HG03558 (cell line): ENCODE data around the gene CDC42EP2.

Experiments
- ATAC-seq: cut with Tn5 transposase; IDR thresholded peaks from one replicate; pipeline ENCODE4 v1.9.1; 2021; ENCODE audit warnings: moderate number of reproducible peaks; ENCODE audit not compliant: unreplicated experiment; ENCODE audit errors: extremely low read depth

Gene CDC42EP2

DNA sequence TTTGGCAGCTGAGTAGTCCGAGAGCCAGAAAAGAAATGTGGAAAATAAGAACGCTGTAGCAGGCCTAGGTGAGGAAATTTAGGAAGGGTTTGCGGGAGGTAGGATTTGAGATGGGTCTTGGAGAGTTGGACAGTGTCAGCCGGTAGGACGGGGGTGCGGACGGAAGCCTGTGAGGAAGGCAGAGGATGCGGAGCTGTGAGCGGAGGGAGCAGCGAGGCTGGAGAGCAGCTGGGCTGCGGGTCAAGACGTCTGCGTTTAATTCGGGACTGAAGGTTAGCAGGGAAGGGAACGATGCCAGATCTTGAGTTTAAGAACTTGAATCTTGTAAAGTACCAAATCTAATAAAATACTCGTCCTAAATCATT is 39.2 kb downstream of the CDC42EP2 start:
- ATAC-seq, result no peak

DNA sequence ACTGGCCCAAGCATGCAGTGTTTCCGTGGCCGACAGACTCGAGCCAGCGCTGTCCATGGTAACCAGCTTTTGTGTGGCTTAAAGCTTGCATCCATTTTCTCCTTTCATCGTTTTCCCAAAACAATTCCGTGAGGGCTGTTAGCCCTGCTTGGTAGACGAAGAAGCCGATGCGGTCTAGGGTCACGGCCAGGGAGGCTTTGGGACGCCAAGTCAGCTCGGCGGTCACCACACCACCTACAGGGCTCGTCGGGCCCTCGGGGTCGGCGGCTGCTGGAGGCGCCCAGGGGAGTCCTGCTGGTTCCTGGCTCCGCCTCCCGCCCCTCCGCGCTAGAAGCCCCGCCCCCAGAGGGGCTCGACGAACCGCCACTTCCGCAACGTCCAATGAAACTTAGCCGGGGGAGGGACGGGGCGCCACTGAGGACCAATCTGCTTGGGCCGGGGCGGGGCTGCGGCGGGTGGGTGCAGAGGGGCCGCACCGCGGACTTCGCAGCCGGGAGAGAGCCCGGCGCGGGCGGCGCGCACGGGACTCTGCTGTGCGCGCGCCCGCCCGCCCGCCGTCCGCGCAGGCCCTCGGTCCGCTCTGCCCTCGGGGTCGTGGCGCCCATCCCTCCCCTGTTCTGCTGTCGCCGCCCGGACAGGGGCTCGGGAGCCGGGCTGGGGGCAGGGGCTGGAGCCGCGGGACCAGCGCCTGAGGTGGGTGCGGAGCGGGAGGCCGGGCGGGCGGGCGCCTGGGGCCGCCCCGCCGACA is 39.8 kb downstream of the CDC42EP2 start, which contains the start of gene TIGD3:
Gene TIGD3, plus strand, starts transcription at position 487 of the 748 bp plus-strand sequence. CDS start 1,058 bp downstream, outside the sequence.
- ATAC-seq, result no peak

DNA sequence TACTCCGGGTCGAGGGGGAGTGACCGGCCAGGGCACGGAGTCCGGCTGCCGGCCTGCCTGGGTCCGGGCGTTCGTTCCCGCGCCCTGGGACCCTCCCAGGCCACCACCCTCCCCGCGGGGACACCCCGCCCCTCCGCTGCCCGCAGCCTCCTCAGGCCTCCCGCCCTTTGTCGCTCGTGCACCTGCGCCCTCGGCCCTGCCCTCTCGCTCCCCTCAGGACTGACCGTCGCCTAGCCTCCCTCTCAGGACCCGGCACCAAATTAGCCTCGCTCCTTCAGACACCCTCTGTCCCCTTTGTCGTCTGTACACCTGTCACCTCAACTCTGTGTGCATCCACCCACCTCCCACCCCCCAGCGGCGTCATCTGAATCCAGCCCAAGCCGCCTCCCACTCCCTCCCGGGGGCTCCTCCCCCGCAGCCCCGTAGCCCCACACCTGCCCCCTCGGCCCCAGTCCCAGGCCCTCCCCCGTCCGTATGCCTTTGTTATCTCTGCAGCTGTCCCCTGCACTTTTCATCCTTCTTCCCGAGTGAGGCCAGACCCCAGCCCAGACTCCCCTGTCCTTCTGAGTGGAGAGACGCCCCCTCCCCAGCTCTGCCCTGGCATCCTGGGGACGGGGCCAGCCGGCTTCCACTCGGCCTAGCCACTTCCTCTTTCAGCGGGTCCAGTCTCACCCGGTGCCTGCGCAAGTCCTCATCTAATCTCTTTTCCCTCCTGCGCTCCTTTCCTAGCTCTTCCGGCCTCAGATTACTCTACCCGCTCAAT is 40.5 kb downstream of the CDC42EP2 start:
- ATAC-seq, result no peak

DNA sequence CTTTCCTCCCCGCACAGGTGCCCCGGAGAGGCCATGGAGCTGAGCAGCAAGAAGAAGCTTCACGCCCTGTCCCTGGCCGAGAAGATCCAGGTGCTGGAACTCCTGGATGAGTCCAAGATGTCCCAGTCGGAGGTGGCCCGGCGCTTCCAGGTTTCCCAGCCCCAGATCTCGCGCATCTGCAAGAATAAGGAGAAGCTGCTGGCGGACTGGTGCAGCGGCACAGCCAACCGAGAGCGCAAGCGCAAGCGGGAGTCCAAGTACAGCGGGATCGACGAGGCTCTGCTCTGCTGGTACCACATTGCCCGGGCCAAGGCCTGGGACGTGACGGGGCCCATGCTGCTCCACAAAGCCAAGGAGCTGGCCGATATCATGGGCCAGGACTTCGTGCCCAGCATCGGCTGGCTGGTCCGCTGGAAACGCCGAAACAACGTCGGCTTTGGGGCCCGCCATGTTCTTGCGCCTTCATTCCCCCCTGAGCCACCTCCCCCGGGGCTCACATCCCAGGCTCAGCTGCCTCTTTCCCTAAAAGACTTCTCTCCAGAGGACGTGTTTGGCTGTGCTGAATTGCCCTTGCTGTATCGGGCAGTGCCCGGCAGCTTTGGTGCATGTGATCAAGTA is 41.2 kb downstream of the CDC42EP2 start:
- no peak for ATAC-seq

DNA sequence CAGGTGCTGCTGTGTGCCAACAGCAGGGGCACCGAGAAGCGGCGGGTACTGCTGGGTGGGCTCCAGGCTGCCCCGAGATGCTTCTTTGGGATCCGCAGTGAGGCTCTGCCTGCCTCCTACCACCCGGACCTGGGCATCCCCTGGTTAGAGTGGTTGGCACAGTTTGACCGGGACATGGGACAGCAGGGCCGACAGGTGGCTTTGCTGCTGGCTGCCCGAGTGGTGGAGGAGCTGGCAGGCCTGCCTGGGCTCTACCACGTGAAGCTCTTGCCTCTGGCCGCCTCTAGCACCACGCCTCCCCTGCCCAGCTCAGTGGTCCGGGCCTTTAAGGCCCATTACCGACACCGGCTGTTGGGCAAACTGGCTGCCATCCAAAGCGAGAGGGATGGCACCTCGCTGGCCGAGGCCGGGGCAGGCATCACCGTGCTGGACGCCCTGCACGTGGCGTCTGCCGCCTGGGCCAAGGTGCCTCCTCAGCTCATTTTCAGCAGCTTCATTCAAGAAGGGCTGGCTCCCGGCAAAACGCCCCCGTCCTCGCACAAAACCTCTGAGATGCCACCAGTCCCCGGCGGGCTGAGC is 41.8 kb downstream of the CDC42EP2 start:
- ATAC-seq, result no peak

DNA sequence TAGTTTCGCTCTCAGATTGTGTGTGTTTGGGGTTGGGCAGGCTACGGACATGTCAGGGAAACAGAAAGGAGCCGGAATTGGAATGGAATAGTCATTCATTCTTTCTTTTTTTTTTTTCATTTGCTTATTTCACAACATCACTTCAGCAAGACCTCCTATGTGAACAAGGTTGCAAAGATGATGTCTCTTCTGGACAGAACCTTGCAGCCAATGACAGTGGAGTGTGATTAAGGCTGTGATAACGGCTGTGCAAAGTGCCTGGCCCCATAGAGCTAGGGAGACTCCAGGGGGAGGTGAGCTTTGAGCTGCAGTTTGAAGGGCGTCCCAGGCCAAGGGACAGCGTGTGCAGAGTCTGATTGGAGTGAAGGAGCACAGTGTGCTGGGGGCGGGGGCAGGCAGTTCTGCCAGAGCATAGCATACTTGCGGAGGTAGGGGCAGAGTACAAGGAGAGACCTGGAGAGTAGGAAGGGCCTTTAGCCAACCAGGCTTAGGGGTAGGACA is 43.2 kb downstream of the CDC42EP2 start:
- ATAC-seq, result no peak

DNA sequence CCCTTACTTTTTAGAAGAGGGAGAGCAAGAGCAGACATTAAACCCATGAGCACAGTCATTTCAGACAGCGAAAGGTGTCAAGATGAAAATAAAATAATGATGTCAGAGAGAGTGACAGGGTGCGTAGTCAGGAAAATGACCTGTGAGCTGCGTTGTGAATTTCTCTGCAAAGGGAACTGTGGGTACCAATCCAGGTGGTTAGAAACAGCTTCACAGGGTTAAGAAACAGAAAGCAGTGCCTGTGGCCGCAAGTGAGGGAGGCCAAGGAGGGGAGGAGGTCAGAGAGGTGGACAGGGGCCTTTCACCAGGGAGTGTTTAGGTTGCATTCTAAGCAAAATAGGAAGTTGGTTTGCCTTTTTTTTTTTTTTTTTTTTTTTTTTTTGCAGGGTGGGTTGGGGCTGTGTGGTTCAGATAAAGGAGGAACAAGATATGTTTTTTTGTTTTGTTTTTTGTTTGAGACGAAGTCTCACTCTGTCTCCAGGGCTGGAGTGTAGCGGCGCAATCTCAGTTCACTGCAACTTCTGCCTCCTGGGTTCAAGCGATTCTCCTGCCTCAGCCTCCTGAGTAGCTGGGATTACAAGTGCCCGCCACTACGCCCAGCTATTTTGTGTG is 47.8 kb downstream of the CDC42EP2 start:
- no peak for ATAC-seq

DNA sequence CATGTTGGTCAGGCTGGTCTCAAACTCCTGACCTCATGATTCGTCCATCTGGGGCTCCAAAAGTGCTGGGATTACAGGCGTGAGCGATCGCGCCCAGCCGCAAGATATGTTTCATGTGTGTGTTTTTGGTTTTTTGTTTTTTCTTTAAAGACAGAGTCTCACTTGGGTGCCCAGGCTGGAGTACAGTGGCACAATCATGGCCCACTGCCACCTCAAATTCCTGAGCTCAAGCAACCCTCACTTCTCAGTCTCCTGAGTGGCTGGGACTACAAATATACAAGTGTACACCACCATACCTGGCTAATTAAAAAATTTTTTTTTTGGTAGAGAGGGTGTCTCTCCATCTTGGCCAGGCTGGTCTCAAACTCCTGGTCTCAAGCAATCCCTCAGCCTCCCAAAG is 48.3 kb downstream of the CDC42EP2 start:
- ATAC-seq, result no peak

DNA sequence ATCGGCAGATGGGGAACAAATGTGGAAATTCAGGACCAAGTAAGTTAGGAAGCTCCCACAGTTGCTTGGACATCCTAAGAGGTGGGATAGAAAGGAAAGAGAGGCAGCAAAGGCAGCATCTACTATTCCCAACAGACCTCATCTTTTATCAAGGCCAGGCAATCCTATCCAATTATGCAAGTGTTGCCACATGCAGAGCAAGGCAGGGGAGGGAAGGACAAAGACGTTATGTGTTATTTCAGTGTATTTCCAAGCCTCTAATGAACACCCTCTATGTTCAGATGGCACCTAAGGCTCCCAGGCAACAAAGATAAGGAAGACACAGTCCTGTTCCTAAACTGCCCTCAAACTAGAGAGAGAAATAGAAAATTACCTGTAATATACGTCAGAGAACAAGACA is 49.1 kb downstream of the CDC42EP2 start:
- no peak for ATAC-seq

DNA sequence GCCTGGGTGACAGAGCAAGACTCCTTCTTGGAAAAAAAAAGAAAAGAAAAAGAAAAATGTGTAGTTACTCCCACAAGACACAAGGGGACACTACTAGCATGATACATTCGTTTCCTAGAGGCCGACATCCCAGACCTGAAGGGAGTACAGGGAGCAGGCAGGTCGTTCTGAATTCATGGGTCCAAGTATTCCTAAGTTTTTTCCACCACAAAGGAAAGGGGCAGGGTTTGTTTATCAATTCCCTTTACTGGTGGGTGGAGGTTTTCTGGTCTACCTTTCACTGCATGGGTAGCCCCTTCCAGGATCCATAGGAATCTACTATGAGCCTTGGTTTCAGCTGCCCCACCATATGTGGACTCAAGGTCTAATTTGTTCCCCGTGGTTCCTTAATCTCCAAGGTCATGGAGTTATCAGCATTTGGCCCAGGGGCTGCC is 51.7 kb downstream of the CDC42EP2 start:
- ATAC-seq, result no peak

DNA sequence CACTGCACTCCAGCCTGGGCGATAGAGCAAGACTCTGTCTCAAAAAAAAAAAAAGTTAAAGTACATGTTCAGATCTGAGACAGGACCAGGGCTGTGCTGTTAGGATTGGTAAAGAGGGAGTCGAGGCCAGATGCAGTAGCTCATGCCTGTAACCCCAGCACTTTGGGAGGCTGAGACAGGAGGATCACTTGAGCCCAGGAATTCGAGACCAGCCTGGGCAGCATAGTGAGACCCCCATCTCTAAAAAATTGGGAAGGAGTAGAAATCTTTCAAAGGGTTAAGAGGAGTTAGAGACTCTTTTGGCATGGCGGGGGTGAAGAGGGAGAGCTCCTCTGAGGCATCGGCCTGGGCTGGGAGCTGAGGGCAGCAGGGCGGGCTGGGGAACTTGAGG is 56.0 kb downstream of the CDC42EP2 start:
- ATAC-seq, result no peak
